Duodenal mucosa (tissue), 2 donors: Measurements from ENCODE around the gene MMP14.

Source experiments
- H3K27ac ChIP-seq: one replicate; pipeline ENCODE4 v1.7.0; 2013; ENCODE audit warnings: low read depth, low read length
- H3K27me3 ChIP-seq, 2 donors: one replicate each; pipeline ENCODE4 v1.7.0; 2013; ENCODE audit warnings: low read length in 2 of 2, control low read depth in 1 of 2; ENCODE audit not compliant: insufficient read depth in 2 of 2, control insufficient read depth in 1 of 2
- H3K36me3 ChIP-seq, 2 donors: one replicate each; pipeline ENCODE4 v1.7.0; 2013; ENCODE audit warnings: low read length in 2 of 2, control low read depth in 1 of 2; ENCODE audit not compliant: insufficient read depth in 2 of 2, control insufficient read depth in 1 of 2
- H3K4me1 ChIP-seq, 2 donors: one replicate each; pipeline ENCODE4 v1.7.0; 2013; ENCODE audit warnings: low read length in 2 of 2, control low read depth in 1 of 2; ENCODE audit not compliant: insufficient read depth in 2 of 2, control insufficient read depth in 1 of 2
- H3K4me3 ChIP-seq, 2 donors: one replicate each; pipeline ENCODE4 v1.7.0; 2013; ENCODE audit warnings: low read length in 2 of 2, low read depth in 1 of 2
- H3K9ac ChIP-seq, 2 donors: one replicate each; pipeline ENCODE4 v1.7.0; 2013; ENCODE audit warnings: low read length in 2 of 2, low read depth in 1 of 2
- H3K9me3 ChIP-seq, 2 donors: one replicate each; pipeline ENCODE4 v1.7.0; 2013; ENCODE audit warnings: low read length in 2 of 2, control low read depth in 1 of 2; ENCODE audit not compliant: control insufficient read depth in 1 of 2

MMP14 gene

GRCh38 chr14:22861651-22862050 is 25.3 kb downstream of the MMP14 start:
- no peak overlapping the region for H3K9ac ChIP-seq
- H3K27me3 ChIP-seq, result no peaks in the 10 kb centered on the region
- H3K9me3 ChIP-seq, result no peaks in the 10 kb centered on the region
- no peaks in the 10 kb centered on the region for H3K36me3 ChIP-seq
- H3K4me1 ChIP-seq, result no peaks in the 10 kb centered on the region
- no peak overlapping the region for H3K27ac ChIP-seq
- H3K4me3 ChIP-seq, result no peak overlapping the region

GRCh38 chr14:22864979-22865378 is 28.6 kb downstream of the MMP14 start:
- no peak overlapping the region for H3K27ac ChIP-seq
- H3K36me3 ChIP-seq, result no peaks in the 10 kb centered on the region
- H3K27me3 ChIP-seq, result no peaks in the 10 kb centered on the region

DNA sequence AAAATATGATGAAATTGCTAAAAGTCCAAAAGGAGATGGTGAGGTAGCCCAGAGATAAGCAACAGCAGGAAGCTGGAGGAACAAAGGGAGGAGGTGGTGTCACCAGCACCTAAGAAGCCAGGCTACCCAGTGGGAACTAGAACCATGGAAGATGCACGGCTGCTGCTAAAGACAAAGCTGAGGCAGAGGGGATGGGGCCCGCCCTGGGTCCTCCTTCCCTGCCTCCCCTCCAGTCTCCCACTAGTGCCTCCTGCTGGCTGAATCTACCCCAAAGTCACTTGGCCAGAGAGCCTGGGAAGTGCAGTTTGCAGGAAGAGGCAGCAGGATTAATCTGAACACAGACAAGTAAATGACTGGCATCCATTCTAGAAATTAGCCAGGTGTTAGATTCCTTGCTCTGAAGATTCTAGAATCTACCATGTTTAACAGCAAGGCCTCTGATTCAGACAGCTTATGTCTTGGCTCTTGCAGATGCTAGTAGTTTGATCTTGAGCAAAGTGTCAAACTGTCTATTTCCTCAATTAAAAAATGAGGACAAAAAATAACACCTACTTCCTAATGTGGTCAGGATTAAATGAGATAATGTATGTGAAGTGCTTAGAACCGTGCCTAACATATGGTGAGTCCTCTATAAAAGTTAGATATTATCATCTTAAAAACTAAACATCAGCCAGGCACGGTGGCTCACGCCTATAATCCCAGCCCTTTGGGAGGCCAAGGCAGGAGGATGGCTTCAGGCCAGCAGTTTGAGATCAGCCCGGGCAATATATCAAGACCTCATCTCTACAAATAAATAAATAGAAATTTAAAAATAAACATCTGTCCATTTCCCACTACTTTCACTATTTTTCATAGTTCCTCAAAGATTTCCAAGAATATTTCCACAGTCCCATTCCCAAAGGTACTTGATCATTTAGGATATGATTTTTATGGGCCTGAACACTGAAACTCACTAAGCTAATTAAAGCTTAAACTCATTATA is 29.3 kb downstream of the MMP14 start:
- H3K27me3 ChIP-seq, result no peaks in the 10 kb centered on the region
- no peaks in the 10 kb centered on the region for H3K36me3 ChIP-seq
- H3K27ac ChIP-seq, result no peak overlapping the region
- H3K4me1 ChIP-seq, result peaks cover 4 to 7% of the 10 kb centered on the region in 2 donors
- no peak overlapping the region for H3K9ac ChIP-seq
- H3K4me3 ChIP-seq, result no peak overlapping the region
- no peaks in the 10 kb centered on the region for H3K9me3 ChIP-seq

More at GRCh38 chr14:22864979-22865378, 28.6 kb downstream of the MMP14 start:
- no peak overlapping the region for H3K4me3 ChIP-seq
- no peaks in the 10 kb centered on the region for H3K9me3 ChIP-seq
- no peak overlapping the region for H3K9ac ChIP-seq
- no peaks in the 10 kb centered on the region for H3K4me1 ChIP-seq

- Histone ChIP-seq H3K27me3 (no peaks in the 10 kb centered on the region), H3K27ac (no peak overlapping the region), H3K9me3 (no peaks in the 10 kb centered on the region), H3K36me3 (no peaks in the 10 kb centered on the region), H3K9ac (no peak overlapping the region), H3K4me1 (peaks cover 7% of the 10 kb centered on the region in 2 donors), H3K4me3 (no peak overlapping the region)
Measured at GRCh38 chr14:22866874-22867273, 30.5 kb downstream of the MMP14 start.

DNA sequence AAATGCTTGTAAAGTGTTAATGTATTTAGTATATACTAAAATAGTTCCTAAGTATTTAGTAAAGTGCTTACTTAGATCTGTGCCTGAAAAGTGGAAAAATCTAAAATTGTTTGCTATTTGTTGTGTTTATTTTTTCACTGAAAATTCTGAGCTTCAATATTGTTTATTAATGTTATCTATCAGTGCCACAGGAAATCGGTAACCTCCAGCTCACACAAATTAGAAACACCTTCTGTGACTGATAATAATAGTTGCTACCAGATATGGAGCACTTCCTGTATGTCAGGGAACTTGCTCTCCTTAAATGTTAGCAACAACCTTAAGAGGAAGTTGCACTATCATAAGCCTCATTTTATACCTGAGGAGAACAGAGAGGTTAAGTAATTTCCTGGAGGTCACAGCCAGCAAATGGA is 34.4 kb downstream of the MMP14 start:
- Histone ChIP-seq H3K4me3 (peak overlapping the region; percentile 72 to 95), H3K27me3 (no peaks in the 10 kb centered on the region), H3K4me1 (peaks cover 14 to 20% of the 10 kb centered on the region in 2 donors), H3K27ac (peak overlapping the region; percentile 95), H3K9me3 (no peaks in the 10 kb centered on the region), H3K9ac (peak overlapping the region; percentile 59 to 82), H3K36me3 (peaks cover 16 to 26% of the 10 kb centered on the region in 2 donors)

DNA sequence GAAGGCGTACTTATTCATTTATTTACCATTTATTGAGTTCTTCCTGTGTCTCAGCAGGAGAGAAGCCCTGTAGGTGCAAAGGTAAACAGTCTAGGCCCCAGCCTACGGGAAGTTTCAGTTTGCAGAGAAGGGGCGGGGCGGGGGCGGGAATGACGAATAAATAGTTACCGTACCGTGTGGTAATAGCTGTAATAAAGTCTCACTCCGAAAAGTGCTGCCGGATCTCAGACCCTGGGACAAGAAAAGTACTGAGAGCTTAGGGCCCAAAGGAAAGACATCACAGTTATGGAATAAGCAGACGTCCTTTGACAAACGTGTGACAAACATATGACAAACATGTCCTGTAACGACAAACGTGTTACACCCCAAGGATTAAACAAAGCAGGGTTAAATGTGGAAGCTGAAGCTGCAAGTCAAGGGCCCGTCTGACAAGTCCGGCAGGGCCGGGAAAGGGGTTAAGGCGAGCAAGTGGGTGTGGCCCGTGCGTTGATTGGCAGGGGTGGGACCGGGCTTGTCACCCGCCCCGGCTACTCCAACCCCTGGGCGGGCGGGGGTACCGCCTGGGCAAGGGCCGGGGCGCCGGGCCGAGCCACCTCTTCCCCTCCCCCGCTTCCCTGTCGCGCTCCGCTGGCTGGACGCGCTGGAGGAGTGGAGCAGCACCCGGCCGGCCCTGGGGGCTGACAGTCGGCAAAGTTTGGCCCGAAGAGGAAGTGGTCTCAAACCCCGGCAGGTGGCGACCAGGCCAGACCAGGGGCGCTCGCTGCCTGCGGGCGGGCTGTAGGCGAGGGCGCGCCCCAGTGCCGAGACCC is 35.0 kb downstream of the MMP14 start, which contains the start of gene LRP10:
Gene LRP10, plus strand, starts transcription at position 517 of the 809 bp plus-strand sequence. CDS start 564 bp downstream, outside the sequence.
- H3K27ac ChIP-seq, result peak within 1 kb of the TSS; percentile 95
- peaks cover 22 to 32% of the 10 kb centered on the region in 2 donors for H3K36me3 ChIP-seq
- H3K9me3 ChIP-seq, result no peaks in the 10 kb centered on the region
- peak within 1 kb of the TSS; percentile 59 to 82 for H3K9ac ChIP-seq
- H3K4me3 ChIP-seq, result peak within 1 kb of the TSS; percentile 72 to 95
- H3K4me1 ChIP-seq, result peaks cover 19 to 25% of the 10 kb centered on the region in 2 donors
- H3K27me3 ChIP-seq, result no peaks in the 10 kb centered on the region

GRCh38 chr14:22872033-22872832 is 35.8 kb downstream of the MMP14 start:
- peaks cover 21 to 27% of the 10 kb centered on the region in 2 donors for H3K4me1 ChIP-seq
- peak overlapping the region; percentile 59 to 82 for H3K9ac ChIP-seq
- no peaks in the 10 kb centered on the region for H3K9me3 ChIP-seq
- peak overlapping the region; percentile 95 for H3K27ac ChIP-seq
- peaks cover 30 to 40% of the 10 kb centered on the region in 2 donors for H3K36me3 ChIP-seq
- H3K27me3 ChIP-seq, result no peaks in the 10 kb centered on the region
- H3K4me3 ChIP-seq, result peak overlapping the region; percentile 72 to 95

DNA sequence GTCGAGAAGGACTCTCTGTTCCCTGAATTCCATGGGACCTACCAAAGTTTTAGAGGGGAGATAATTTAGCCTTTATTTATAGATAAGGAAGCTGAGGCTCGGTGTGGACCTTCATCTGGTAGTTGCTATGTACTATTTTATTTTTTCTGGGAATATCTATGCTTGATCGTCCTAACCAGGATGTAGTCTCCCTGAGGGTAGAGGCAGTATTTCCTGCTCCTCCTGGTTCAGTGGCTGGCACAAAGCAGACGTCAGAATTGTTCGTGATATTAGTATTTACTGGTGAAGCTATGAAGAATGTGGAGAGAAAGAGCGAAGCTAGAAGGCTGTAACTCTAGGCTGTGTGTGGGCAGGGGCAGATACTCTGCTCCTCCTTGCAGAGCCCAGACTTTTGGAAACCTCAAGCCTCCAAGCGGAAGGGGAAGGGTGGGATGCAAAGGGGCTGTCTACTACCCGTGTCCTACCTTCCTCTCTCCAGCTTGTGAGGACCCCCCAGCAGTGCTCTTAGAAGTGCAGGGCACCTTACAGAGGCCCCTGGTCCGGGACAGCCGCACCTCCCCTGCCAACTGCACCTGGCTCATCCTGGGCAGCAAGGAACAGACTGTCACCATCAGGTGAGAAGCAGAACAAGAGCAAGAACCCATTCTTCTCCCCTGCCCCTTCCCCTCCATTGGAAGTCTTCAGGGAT is 36.6 kb downstream of the MMP14 start:
- Histone ChIP-seq H3K9ac (peak overlapping the region; percentile 59 to 82), H3K27ac (no peak overlapping the region), H3K9me3 (no peaks in the 10 kb centered on the region), H3K27me3 (no peaks in the 10 kb centered on the region), H3K36me3 (peaks cover 37 to 47% of the 10 kb centered on the region in 2 donors), H3K4me1 (peaks cover 21 to 27% of the 10 kb centered on the region in 2 donors), H3K4me3 (peak overlapping the region; percentile 72 to 95)
